NCI-H128 (cell line): ENCODE results near the gene VWC2.
A peak's percentile ranks its signal among the peaks of the same experiment; 100 is the strongest.
"Not testable (repeated sequence)": the region's sequence is repeated elsewhere in the genome, so short reads cannot be mapped to it uniquely, and the experiment has no call there.

Experiments used
- DNase-seq: peaks from one replicate; lab custom pipeline; 2025; ENCODE audit not compliant: unreplicated experiment; lab: John Stamatoyannopoulos, UW

The VWC2 gene

DNA sequence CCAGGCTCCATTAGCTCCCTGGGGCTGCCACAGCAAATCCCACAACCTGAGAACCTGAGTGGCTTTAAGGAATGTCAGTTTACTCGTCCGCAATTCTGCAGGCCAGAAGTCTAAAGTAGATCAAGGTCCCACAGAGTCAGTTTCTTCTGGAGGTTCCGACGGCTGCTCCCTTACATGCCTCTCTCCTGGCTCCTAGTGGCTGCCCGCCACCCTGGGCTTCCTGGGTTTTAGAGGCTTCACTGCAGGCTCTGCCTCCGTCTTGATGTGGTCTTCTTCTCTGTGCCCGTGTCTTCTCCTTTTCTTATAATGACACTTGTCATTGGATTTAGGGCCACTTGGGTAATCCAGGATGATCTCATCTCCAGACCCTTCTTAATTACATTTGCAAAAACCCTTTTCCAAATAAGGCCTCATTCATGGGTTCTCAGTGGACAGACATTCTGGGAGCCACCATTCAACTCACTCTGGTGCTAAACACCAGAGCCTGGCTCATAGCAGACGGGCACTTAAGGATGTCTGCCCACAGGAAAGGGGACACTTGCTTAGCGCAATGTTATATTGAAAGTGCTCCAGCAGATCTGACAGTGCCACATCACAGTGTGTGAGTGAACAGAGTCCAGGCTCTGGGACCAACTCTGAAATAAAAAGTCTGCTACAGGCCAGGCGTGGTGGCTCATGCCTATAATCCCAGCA, 77.6 kb downstream of the VWC2 start:
- DNase-seq: no peak

- DNase-seq: not testable (repeated sequence)
Measured at GRCh38 chr7:49851614-49851934, 78.1 kb downstream of the VWC2 start.

DNA sequence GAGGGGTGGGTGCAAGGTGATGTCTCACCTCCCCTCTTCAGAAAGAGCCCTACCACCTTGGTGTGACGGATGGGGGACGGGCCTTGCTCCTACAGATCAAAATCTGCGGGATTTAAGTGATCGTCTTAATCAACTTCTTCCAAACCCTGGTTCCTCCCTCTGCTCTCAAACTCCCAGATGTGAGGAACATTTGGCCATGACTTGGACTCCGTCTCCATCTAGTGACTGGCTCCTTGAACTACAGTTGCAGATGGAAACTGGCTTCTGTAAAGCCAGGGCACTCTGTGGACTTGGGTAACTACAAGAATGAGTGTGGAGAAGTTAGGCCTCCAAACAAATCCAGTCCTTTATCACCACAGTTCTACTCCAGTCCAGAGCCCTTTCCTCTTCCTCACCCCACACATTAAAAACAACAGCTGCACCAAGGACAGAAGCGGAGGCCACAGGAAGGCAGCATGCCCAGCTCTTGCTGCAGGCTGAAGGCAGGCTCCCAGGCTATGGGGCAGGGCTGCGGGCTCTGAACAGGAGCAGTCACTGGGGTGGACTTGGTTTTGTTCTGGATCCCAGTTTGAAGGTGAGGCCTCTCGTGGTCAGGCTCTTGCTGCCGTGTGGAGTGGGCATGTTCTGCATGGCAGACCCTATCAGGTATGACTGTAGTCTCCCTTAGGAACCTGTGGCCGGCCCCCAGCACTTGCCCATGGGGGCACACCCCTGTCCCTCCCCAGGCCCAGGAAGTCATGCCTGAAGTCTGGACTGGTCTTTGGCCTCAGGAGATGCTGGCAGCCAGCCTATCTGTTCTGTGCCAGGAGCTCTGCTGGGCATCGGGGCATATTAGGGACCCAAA, 79.4 kb downstream of the VWC2 start:
- peak; percentile 28 for DNase-seq

GRCh38 chr7:49855281-49855980, 82.0 kb downstream of the VWC2 start:
- DNase-seq: no peak

GRCh38 chr7:49860293-49860692, 86.9 kb downstream of the VWC2 start:
- DNase-seq: no peak

DNA sequence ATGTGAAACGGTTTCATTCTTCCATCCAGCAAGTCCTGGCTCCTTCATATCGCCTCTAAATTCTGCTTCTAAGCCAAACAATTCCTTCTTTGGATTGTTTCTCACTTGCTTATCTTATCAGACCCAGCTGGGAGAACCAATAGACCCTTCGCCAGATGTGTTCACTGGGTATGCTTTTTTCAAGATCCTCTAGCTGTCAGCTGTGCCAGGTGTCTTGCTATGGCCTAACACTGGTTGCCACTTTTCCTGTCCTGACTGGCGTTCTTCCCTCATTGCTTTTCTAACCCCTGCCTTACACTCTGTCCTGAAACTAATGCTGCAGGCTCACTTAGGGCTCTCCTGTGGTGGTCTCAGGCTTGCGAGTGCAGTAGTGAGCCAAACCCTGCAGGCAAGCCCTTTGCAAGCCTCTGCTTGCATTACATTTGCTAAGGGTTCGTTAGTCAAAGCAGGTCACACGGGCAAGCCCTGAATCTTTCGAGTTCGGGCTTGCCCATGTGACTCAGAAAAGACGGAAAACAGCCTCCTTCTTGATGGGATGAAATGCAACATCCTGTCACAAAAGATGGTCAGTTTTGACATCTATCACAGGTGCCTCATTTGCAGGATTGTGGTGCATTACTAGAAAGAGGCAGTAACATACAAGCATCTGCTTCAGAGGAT, 92.8 kb downstream of the VWC2 start:
- no peak for DNase-seq

GRCh38 chr7:49866910-49867309, 93.5 kb downstream of the VWC2 start:
- DNase-seq: no peak

GRCh38 chr7:49873420-49873819, 100.0 kb downstream of the VWC2 start:
- DNase-seq: no peak

GRCh38 chr7:49875336-49875735, 101.9 kb downstream of the VWC2 start:
- DNase-seq: no peak

DNA sequence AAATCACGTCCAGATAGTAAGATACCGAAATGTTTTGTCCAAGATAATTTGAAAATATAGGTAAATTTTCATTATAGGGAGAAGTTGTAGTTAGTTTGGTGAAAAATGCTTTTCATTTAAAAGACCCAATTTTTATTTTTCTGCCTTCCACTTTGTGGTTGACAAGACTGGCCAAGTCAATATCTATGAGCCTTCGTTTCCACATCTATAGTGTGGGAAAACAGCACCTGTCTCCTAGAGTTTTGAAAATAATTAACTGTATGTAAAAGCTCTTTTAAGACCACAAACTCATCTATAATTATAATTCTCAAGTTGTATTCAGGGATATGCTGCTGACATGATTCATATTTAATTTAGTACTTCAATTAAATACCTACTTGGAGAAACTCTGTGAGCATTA, 102.8 kb downstream of the VWC2 start:
- no peak for DNase-seq

- no peak for DNase-seq
Measured at GRCh38 chr7:49878089-49878488, 104.7 kb downstream of the VWC2 start.

GRCh38 chr7:49878627-49879026, 105.2 kb downstream of the VWC2 start:
- DNase-seq: no peak

GRCh38 chr7:49883933-49884332, 110.5 kb downstream of the VWC2 start:
- no peak for DNase-seq

DNA sequence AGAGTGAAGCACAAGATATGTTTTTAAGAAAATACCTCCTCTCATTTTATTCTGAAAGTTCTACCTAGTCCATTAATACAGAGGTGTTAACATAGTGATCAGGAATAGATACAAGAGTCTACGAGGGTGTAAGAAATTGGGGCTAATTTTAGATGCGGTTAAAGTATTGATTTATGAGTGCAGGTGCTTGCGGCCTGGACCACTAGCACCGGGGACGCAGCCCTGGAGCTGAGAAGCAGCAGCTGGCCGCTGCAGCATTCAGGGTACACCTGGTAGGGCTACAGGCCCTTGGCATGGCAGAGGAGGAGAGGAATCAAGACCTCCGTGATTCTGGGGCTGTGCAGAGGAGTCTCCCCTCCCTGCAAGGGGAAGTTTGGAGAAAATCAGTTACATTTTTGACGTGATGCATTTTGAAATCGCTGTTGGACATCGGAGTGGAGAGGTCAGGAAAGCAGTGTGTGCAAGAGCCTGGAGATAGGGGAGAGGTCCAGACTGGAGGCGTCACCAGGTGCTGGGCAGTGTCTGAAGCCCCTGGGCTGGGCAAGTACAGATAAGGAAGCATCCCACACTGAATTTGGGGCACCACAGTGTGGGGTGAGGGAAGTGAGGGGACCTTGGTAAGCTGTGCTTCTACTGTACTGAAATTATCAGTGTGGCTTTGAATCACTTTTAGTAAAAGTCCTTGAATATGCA, 112.3 kb downstream of the VWC2 start:
- no peak for DNase-seq

GRCh38 chr7:49892481-49892880, 119.0 kb downstream of the VWC2 start:
- DNase-seq: no peak

DNA sequence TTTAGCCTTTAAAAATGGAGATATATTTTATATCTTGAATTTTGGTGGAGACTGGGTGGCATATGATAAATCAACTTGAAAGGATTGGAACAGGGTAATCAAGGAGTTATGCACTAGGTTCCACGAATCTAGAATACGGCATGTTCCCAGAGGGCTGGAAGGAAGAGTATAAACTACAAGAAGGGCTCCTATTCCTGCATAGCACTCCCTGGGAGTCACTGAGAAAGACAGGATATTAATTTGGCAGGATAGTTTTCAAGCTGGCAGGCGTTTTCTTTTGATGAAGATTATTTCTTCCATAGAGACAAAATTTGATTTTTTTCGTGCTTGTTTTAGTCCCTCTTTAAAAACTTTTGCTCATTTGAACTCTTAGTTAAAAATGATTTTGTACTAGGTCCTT, 119.7 kb downstream of the VWC2 start:
- no peak for DNase-seq

GRCh38 chr7:49894543-49894942, 121.1 kb downstream of the VWC2 start:
- no peak for DNase-seq

DNA sequence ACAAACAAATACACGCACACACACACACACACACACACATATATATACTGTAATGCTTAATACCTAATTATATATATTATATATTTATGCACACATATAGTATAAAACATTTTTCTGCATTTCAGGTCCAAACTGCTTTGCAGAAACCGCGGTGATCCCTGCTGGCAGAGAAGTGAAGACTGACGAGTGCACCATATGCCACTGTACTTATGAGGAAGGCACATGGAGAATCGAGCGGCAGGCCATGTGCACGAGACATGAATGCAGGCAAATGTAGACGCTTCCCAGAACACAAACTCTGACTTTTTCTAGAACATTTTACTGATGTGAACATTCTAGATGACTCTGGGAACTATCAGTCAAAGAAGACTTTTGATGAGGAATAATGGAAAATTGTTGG, 138.5 kb downstream of the VWC2 start:
- no peak for DNase-seq

GRCh38 chr7:49926720-49927119, 153.3 kb downstream of the VWC2 start:
- DNase-seq: no peak

DNA sequence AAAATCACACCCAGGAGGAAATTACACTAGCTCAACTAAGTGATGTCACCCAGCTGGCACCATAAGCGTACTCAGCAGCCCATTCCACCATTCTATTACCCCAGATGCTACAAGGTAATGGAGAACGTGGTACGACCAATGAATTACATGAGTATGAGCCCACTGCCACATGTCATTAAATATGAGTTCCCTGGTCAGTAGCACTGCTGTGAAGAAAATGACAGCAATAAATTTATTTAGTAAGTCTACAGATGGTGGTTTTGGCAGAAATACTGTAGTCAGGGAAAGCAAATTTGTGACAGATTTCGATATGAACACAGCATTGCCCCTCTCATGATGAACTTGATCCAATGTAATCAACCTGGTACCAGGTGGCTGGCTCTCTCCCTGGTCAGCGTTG, 154.2 kb downstream of the VWC2 start:
- DNase-seq: no peak

DNA sequence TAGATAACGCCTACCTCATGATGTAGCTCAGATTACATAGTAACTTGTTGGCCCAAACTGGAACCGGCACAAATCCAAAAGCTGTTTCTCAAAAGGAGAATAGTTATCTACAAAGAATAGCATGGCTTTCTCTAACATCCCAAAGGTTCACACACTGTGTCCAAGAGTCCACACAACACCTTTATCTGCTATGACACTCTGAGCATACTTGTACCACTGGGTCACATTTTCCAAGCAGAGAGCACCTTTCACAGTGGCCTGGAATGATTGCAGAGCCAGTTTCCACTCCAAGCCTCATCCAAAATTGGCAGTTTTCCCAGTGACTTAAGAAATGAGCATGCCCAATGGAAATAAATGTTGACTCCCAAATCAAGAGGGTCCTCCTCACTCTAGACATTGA, 155.3 kb downstream of the VWC2 start:
- no peak for DNase-seq
